HepG2 (cell line): ENCODE measurements around the gene ATXN2. TPM values are rescaled to one million over a fixed set of nuclear protein-coding genes. Genes with fewer than 3 reads are reported as not detected.
A peak's percentile ranks its signal among the peaks of the same experiment; 100 is the strongest.

Source experiments
- CC2D1A ChIP-seq: sonication (generic); formaldehyde crosslinking; IDR thresholded peaks from 2 replicates; pipeline ENCODE4 v1.8.1; 2023; ENCODE audit warnings: mild to moderate bottlenecking, missing genetic modification reagents
- ETS1 ChIP-seq: sonication (generic); formaldehyde crosslinking; IDR thresholded peaks from 2 replicates; pipeline ENCODE4 v1.4.0; 2020; ENCODE audit warnings: missing genetic modification reagents
- GATA4 ChIP-seq: sonication (generic); IDR thresholded peaks from 2 replicates; pipeline ENCODE4 v1.6.1; 2016; ENCODE audit warnings: antibody characterized with exemption, low read depth, borderline replicate concordance
- JDP2 ChIP-seq: sonication (generic); formaldehyde crosslinking; IDR thresholded peaks from 2 replicates; pipeline ENCODE4 v1.8.1; 2022; ENCODE audit warnings: missing genetic modification reagents, borderline replicate concordance
- KLF11 ChIP-seq: IDR thresholded peaks from 2 replicates; pipeline ENCODE4 v1.6.1; 2016; ENCODE audit warnings: missing compliant biosample characterization
- KMT2B ChIP-seq: IDR thresholded peaks from 2 replicates; pipeline ENCODE4 v1.6.1; 2016; ENCODE audit warnings: missing genetic modification reagents, missing compliant biosample characterization
- MATR3 ChIP-seq: sonication (generic); formaldehyde crosslinking; IDR thresholded peaks from 2 replicates; pipeline ENCODE4 v1.4.0; 2020; ENCODE audit warnings: missing genetic modification reagents
- MXI1 ChIP-seq: IDR thresholded peaks from 3 replicates; pipeline ENCODE4 v1.6.1; 2012; ENCODE audit warnings: low read depth, low read length, inconsistent platforms, borderline replicate concordance
- MYNN ChIP-seq: sonication (generic); formaldehyde crosslinking; IDR thresholded peaks from 2 replicates; pipeline ENCODE4 v1.4.0; 2020; ENCODE audit warnings: mild to moderate bottlenecking, low read depth, missing genetic modification reagents
- NR2F1 ChIP-seq, 2 experiments: fragments of 450-650 bp in 1 of 2; formaldehyde crosslinking in 1 of 2; IDR thresholded peaks; 2 replicates each; pipeline versions ENCODE4 v1.5.0 to v1.6.1; 2016 to 2020; ENCODE audit warnings: mild to moderate bottlenecking in 1 of 2, missing compliant biosample characterization in 1 of 2, missing genetic modification reagents in 1 of 2, moderate library complexity in 1 of 2
- PAXIP1 ChIP-seq: sonication (generic); formaldehyde crosslinking; conservative IDR thresholded peaks from 2 replicates; pipeline ENCODE4 v1.4.0; 2020; ENCODE audit warnings: mild to moderate bottlenecking, missing genetic modification reagents, moderate library complexity
- POLR2A ChIP-seq, 2 experiments: IDR thresholded peaks; 2 replicates each; pipeline ENCODE4 v1.6.1; 2011; ENCODE audit warnings: low read depth in 2 of 2, low read length in 2 of 2, mild to moderate bottlenecking in 1 of 2, moderate library complexity in 1 of 2; ENCODE audit not compliant: insufficient read depth in 1 of 2
- ZIK1 ChIP-seq: sonication (generic); formaldehyde crosslinking; IDR thresholded peaks from 2 replicates; pipeline ENCODE4 v1.5.0; 2020; ENCODE audit warnings: mild to moderate bottlenecking, low read depth, missing genetic modification reagents, borderline replicate concordance
- ZNF263 ChIP-seq: sonication (generic); formaldehyde crosslinking; IDR thresholded peaks from 2 replicates; pipeline ENCODE4 v1.4.0; 2020; ENCODE audit warnings: missing genetic modification reagents
- ZNF484 ChIP-seq: sonication (generic); formaldehyde crosslinking; IDR thresholded peaks from 2 replicates; pipeline ENCODE4 v1.5.1; 2020; ENCODE audit warnings: mild to moderate bottlenecking, low read depth, missing genetic modification reagents, borderline replicate concordance
- ZNF841 ChIP-seq: sonication (generic); formaldehyde crosslinking; IDR thresholded peaks from 2 replicates; pipeline ENCODE4 v1.8.1; 2023; ENCODE audit warnings: missing genetic modification reagents, borderline replicate concordance
- polyA plus RNA-seq, 8 experiments: library from polyadenylated mRNA; depleted of rRNA in 3 of 8; stranded (reverse) in 7 of 8; unstranded in 1 of 8; fragments of >200 nt; fragmentation: Illumina TruSeq in 4 of 8; extraction: Trizol in 4 of 8; gene quantifications; 2 replicates each; pipeline versions ENCODE4 v1.2.1 to v1.2.3, GENCODE V29; 2011 to 2016; ENCODE audit warnings: low read depth in 4 of 8, missing spikeins in 1 of 8, mixed read lengths in 1 of 8; ENCODE audit not compliant: insufficient read depth in 1 of 8
- total RNA-seq, 5 experiments: library from RNA; depleted of rRNA; stranded (reverse); fragments of >200 nt; fragmentation: Illumina TruSeq; extraction: Trizol; gene quantifications; 2 replicates each; pipeline ENCODE4 v1.2.3, GENCODE V29; 2016; ENCODE audit warnings: low read depth in 1 of 5
- TF ChIP-seq, protein P1 (sequence below): fragments of 450-650 bp; IDR thresholded peaks from 2 replicates; pipeline ENCODE4 v1.6.1; 2017
- TF ChIP-seq, protein P2 (sequence below): sonication (generic); formaldehyde crosslinking; IDR thresholded peaks from 2 replicates; pipeline ENCODE4 v1.5.1; 2020; ENCODE audit warnings: mild to moderate bottlenecking, missing genetic modification reagents
- TF ChIP-seq, protein P3 (sequence below): sonication (generic); formaldehyde crosslinking; IDR thresholded peaks from 2 replicates; pipeline ENCODE4 v1.5.1; 2020; ENCODE audit warnings: missing genetic modification reagents, mild to moderate bottlenecking, borderline replicate concordance

ATXN2 gene
- total and polyA plus RNA-seq, 2 of the 13 experiments (the other 11 are each of a cell fraction or from before 2014, with no cell fraction given), result 18.1 to 27.1 TPM

DNA sequence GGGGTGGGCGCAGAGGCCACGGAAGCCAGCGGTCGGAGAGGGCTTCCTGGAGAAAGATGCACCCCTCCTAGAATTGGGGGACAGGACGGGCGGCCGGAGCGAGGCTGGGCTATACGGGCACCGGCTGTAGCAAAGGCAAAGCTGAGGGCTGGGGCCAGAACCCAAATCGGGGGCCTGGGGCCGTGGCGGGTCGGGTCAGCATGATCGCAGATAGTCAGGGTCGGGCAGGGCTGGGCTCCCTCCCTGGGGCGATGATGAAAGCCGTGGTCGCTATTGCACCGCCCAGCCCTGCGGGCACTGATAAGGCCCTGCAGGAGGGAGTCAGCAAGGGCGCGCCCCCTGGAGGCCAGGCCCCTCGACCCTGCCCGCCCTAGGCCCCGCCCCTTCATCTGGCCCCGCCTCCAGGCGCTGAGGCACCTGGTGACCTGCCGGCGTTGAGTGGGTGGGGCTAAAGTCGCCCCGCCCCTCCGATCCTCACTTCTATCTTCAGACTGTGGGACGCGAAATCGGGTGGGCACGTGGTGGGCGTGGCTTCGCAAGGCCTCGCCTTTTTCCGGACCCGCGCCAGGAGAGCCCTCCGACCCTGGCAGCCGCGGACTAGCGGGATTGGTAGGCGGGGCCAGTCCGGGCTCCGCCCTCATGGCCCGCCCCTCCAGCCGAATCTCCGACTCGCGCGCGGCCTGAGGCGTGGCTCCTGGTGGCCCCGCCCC is 193.8 kb downstream of the ATXN2 start (continued):
- TF ChIP-seq PAXIP1 (no peak), CC2D1A (CRISPR knock-in tag) (no peak), ZNF484 (CRISPR knock-in tag) (no peak), ZNF263 (CRISPR knock-in tag) (peak; percentile 35; the same call in 1 of the 2 replicates), ETS1 (CRISPR knock-in tag) (no peak), KLF11 (CRISPR knock-in tag) (no peak), POLR2A (IDR thresholded peaks at IDR 0.05; ENCODE audit: insufficient read depth in 1 of 2, low read depth in 2 of 2, low read length in 2 of 2) (peak; percentile 52 to 78), KMT2B (CRISPR knock-in tag) (no peak), NR2F1 (CRISPR knock-in tag; IDR thresholded peaks at IDR 0.05) (peak in 1 of 2 experiments; percentile 35; a peak in 1 of 4 replicates), MYNN (CRISPR knock-in tag) (no peak), MATR3 (no peak), ZIK1 (CRISPR knock-in tag) (no peak), GATA4 (no peak), ZNF841 (CRISPR knock-in tag) (no peak), JDP2 (CRISPR knock-in tag) (no peak), MXI1 (peak; percentile 81; the same call in 1 of the 3 replicates)
- TF ChIP-seq, protein P1, sequence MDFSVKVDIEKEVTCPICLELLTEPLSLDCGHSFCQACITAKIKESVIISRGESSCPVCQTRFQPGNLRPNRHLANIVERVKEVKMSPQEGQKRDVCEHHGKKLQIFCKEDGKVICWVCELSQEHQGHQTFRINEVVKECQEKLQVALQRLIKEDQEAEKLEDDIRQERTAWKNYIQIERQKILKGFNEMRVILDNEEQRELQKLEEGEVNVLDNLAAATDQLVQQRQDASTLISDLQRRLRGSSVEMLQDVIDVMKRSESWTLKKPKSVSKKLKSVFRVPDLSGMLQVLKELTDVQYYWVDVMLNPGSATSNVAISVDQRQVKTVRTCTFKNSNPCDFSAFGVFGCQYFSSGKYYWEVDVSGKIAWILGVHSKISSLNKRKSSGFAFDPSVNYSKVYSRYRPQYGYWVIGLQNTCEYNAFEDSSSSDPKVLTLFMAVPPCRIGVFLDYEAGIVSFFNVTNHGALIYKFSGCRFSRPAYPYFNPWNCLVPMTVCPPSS, result no peak
- TF ChIP-seq, protein P2, sequence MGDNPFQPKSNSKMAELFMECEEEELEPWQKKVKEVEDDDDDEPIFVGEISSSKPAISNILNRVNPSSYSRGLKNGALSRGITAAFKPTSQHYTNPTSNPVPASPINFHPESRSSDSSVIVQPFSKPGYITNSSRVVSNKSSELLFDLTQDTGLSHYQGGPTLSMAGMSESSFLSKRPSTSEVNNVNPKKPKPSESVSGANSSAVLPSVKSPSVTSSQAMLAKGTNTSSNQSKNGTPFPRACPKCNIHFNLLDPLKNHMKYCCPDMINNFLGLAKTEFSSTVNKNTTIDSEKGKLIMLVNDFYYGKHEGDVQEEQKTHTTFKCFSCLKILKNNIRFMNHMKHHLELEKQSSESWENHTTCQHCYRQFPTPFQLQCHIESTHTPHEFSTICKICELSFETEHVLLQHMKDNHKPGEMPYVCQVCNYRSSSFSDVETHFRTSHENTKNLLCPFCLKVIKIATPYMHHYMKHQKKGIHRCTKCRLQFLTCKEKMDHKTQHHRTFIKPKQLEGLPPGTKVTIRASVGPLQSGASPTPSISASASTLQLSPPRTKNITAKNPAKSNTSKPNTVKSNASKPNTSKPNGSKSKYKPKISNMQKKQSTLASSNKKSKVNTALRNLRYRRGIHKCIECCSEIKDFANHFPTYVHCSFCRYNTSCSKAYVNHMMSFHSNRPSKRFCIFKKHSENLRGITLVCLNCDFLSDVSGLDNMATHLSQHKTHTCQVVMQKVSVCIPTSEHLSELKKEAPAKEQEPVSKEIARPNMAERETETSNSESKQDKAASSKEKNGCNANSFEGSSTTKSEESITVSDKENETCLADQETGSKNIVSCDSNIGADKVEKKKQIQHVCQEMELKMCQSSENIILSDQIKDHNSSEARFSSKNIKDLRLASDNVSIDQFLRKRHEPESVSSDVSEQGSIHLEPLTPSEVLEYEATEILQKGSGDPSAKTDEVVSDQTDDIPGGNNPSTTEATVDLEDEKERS (CRISPR knock-in tag), result 0 out of 2 replicates have a peak, but pooled peaks have one; percentile 49
- TF ChIP-seq, protein P3, sequence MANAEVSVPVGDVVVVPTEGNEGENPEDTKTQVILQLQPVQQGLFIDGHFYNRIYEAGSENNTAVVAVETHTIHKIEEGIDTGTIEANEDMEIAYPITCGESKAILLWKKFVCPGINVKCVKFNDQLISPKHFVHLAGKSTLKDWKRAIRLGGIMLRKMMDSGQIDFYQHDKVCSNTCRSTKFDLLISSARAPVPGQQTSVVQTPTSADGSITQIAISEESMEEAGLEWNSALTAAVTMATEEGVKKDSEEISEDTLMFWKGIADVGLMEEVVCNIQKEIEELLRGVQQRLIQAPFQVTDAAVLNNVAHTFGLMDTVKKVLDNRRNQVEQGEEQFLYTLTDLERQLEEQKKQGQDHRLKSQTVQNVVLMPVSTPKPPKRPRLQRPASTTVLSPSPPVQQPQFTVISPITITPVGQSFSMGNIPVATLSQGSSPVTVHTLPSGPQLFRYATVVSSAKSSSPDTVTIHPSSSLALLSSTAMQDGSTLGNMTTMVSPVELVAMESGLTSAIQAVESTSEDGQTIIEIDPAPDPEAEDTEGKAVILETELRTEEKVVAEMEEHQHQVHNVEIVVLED (CRISPR knock-in tag), result no peak; the same call in 1 of the 2 replicates
